Smooth muscle cell (in vitro differentiated cells): ENCODE measurements around the gene SMIM26. TPM values are rescaled to one million over a fixed set of nuclear protein-coding genes. Genes with fewer than 3 reads are reported as not detected.
A peak's percentile ranks its signal among the peaks of the same experiment; 100 is the strongest.

Experiments
- DNase-seq: peaks from one replicate; lab custom pipeline; 2025; ENCODE audit not compliant: unreplicated experiment; lab: John Stamatoyannopoulos, UW
- H2AFZ ChIP-seq: fragments of 200-600 bp; sonication (generic); 2 replicates; pipeline ENCODE4 v1.6.0; 2016; ENCODE audit warnings: antibody characterized with exemption, low read depth, mild to moderate bottlenecking
- H3F3A ChIP-seq: fragments of 200-600 bp; sonication (generic); 2 replicates; pipeline ENCODE4 v1.6.0; 2017; ENCODE audit warnings: antibody characterized with exemption, low read depth
- H3K27ac ChIP-seq: fragments of 200-600 bp; sonication (generic); 2 replicates; pipeline ENCODE4 v1.5.1; 2016; ENCODE audit warnings: low read depth, mild to moderate bottlenecking
- H3K27me3 ChIP-seq: fragments of 200-600 bp; sonication (generic); 2 replicates; pipeline ENCODE4 v1.6.1; 2016; ENCODE audit warnings: low read depth, mild to moderate bottlenecking
- H3K36me3 ChIP-seq: fragments of 200-600 bp; sonication (generic); 2 replicates; pipeline ENCODE4 v1.5.1; 2016; ENCODE audit warnings: low read depth
- H3K4me1 ChIP-seq: fragments of 200-600 bp; sonication (generic); 2 replicates; pipeline ENCODE4 v1.5.1; 2016; ENCODE audit warnings: low read depth
- H3K4me2 ChIP-seq: fragments of 200-600 bp; sonication (generic); 2 replicates; pipeline ENCODE4 v1.6.0; 2016; ENCODE audit warnings: mild to moderate bottlenecking
- H3K4me3 ChIP-seq: fragments of 200-600 bp; sonication (generic); 2 replicates; pipeline ENCODE4 v1.5.1; 2016; ENCODE audit warnings: mild to moderate bottlenecking
- H3K79me2 ChIP-seq: fragments of 200-600 bp; sonication (generic); 2 replicates; pipeline ENCODE4 v1.6.0; 2016; ENCODE audit warnings: low read depth, mild to moderate bottlenecking
- H3K9ac ChIP-seq: fragments of 200-600 bp; sonication (generic); 2 replicates; pipeline ENCODE4 v1.6.0; 2016; ENCODE audit warnings: low read depth
- H3K9me3 ChIP-seq: fragments of 200-600 bp; sonication (generic); replicated peaks from 2 replicates; pipeline ENCODE4 v1.5.1; 2016; ENCODE audit warnings: low read depth
- H4K20me1 ChIP-seq: fragments of 200-600 bp; sonication (generic); 2 replicates; pipeline ENCODE4 v1.6.0; 2016; ENCODE audit warnings: low read depth
- CTCF ChIP-seq: fragments of 200-600 bp; sonication (generic); IDR thresholded peaks from 2 replicates; pipeline ENCODE4 v1.5.1; 2017; ENCODE audit warnings: borderline replicate concordance, mild to moderate bottlenecking, antibody characterized with exemption; ENCODE audit not compliant: insufficient read depth, poor library complexity, severe bottlenecking
- WGBS: methylation state at CpG from one replicate; pipeline ENCODE4 v1.1.7; 2016; ENCODE audit warnings: low lambda C conversion rate; 5-methylcytosine and 5-hydroxymethylcytosine counted together
- polyA plus RNA-seq: library from polyadenylated mRNA; unstranded; fragments of >200 nt; fragmentation: Nextera tagmentation; extraction: Ambion mirVana; gene quantifications from 2 replicates; pipeline ENCODE4 v1.2.1, GENCODE V29; 2016
- total RNA-seq: library from RNA; depleted of rRNA; stranded (reverse); fragments of >200 nt; gene quantifications from 2 replicates; pipeline ENCODE4 v1.2.3, GENCODE V29; 2014

The SMIM26 gene
- total and polyA plus RNA-seq, 2 experiments from 2014 or later: 71.8 to 161 TPM

GRCh38 chr20:18553746-18554145, 13.5 kb upstream of the SMIM26 start:
- 67% methylated on average over 8 of the region's 8 CpGs for WGBS
- Histone ChIP-seq H3K27ac (no peak overlapping the region), H3K4me2 (no peak overlapping the region), H2AFZ (no peak overlapping the region), H3F3A (no peaks in the 10 kb centered on the region), H3K27me3 (no peaks in the 10 kb centered on the region), H3K79me2 (no peaks in the 10 kb centered on the region), H3K36me3 (peaks cover 10% of the 10 kb centered on the region), H3K4me1 (no peaks in the 10 kb centered on the region), H3K4me3 (no peak overlapping the region), H3K9ac (no peak overlapping the region), H3K9me3 (no peaks in the 10 kb centered on the region), H4K20me1 (no peaks in the 10 kb centered on the region)
- DNase-seq: no peak
- TF ChIP-seq CTCF: no peak

DNA sequence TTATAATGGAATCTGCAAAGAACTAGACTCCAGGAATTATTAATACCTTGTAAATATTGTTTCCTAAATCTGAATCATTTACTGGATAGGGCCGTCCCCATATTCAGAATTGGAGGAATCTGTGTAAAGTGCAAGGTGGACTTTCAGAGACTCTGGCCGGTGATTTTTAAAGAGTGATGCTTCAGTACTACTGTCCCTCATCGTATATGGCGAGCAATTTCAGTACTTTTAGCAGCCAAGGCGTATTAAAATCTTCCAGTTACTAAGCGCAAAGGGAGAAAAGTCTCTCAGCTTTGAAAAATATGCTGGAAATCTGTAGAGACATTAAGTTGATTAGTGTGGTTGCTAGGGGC, 483 bp downstream of the SMIM26 start:
- 7% methylated on average over 6 of the region's 6 CpGs for WGBS
- Histone ChIP-seq H3K4me3 (peak overlapping the region; percentile 75), H3K4me2 (peak overlapping the region; percentile 87), H3K27ac (peak overlapping the region; percentile 66), H3K9ac (peak overlapping the region; percentile 83), H2AFZ (peak overlapping the region; percentile 95), H3F3A (peaks cover 9% of the 10 kb centered on the region), H3K79me2 (peaks cover 18% of the 10 kb centered on the region), H3K27me3 (no peaks in the 10 kb centered on the region), H3K36me3 (no peaks in the 10 kb centered on the region), H3K4me1 (peaks cover 14% of the 10 kb centered on the region), H3K9me3 (no peaks in the 10 kb centered on the region), H4K20me1 (no peaks in the 10 kb centered on the region)
- no peak for DNase-seq
- TF ChIP-seq CTCF: no peak

GRCh38 chr20:18571009-18571408, 3.8 kb downstream of the SMIM26 start:
- no peaks in the 10 kb centered on the region for H3K27me3 ChIP-seq
- no peaks in the 10 kb centered on the region for H3K36me3 ChIP-seq
- no peak overlapping the region for H3K4me3 ChIP-seq
- H3K79me2 ChIP-seq: peaks cover 18% of the 10 kb centered on the region
- peaks cover 14% of the 10 kb centered on the region for H3K4me1 ChIP-seq
- TF ChIP-seq CTCF: no peak
- no peak overlapping the region for H2AFZ ChIP-seq
- DNase-seq: no peak
- H3K4me2 ChIP-seq: no peak overlapping the region
- H3K9ac ChIP-seq: no peak overlapping the region
- WGBS: 98% methylated on average over 2 of the region's 2 CpGs
- no peaks in the 10 kb centered on the region for H4K20me1 ChIP-seq
- H3K27ac ChIP-seq: no peak overlapping the region
- H3K9me3 ChIP-seq: no peaks in the 10 kb centered on the region
- H3F3A ChIP-seq: no peaks in the 10 kb centered on the region

DNA sequence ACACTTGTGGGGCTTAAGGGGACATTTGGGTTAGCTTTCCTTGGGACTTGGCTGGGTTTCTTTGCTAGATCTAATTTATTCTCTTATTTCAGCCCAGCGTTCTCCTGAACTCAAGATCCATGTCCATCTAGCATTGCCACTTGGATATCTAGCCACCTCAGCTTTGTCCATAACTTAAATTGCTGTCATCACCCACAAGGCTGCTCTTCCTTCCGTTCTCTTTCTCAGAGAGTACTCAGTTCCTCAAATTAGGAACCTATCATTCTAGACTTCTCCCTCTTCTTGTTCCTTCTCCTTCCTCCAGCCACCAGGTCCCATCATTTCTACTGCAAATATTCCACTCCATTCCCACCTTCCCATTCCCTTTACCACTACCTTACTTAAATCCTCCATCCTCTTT, 4.3 kb downstream of the SMIM26 start:
- H3K9ac ChIP-seq: no peak overlapping the region
- H3K4me3 ChIP-seq: no peak overlapping the region
- H2AFZ ChIP-seq: no peak overlapping the region
- no peak for DNase-seq
- peaks cover 18% of the 10 kb centered on the region for H3K79me2 ChIP-seq
- no peak for TF ChIP-seq CTCF
- no peak overlapping the region for H3K4me2 ChIP-seq
- H4K20me1 ChIP-seq: no peaks in the 10 kb centered on the region
- no peaks in the 10 kb centered on the region for H3K27me3 ChIP-seq
- whole genome bisulfite sequencing: 92% methylated on average over 2 of the region's 2 CpGs
- H3K4me1 ChIP-seq: peaks cover 9% of the 10 kb centered on the region
- H3K9me3 ChIP-seq: no peaks in the 10 kb centered on the region
- no peak overlapping the region for H3K27ac ChIP-seq
- H3F3A ChIP-seq: no peaks in the 10 kb centered on the region
- H3K36me3 ChIP-seq: no peaks in the 10 kb centered on the region
